Measurements from ENCODE around the gene NTRK2. TPM values are rescaled to one million over a fixed set of nuclear protein-coding genes. Genes with fewer than 3 reads are reported as not detected.

NTRK2 gene
- total and polyA plus RNA-seq, 12 donors, result 0.43 to 5.6 (median 2.1) TPM

- Histone ChIP-seq H3K27ac (no peak overlapping the region), H3K9me3 (replicated peaks in 1 of 3) (no peaks in the 10 kb centered on the region), H3K4me1 (replicated peaks in 1 of 2) (peaks cover 0 to 31% of the 10 kb centered on the region in 2 donors), H3K27me3 (peaks cover 25% of the 10 kb centered on the region), H3K36me3 (replicated peaks in 1 of 2) (no peaks in the 10 kb centered on the region), H3K4me3 (peak overlapping the region in 1 of 4 donors; percentile 2)
- WGBS, 4 donors, result 73 to 90% (median 83%) methylated on average over 9 of the region's 9 CpGs
- no peak for DNase-seq
- no peak for TF ChIP-seq POLR2A (IDR thresholded peaks at IDR 0.05)
- TF ChIP-seq, protein P1, sequence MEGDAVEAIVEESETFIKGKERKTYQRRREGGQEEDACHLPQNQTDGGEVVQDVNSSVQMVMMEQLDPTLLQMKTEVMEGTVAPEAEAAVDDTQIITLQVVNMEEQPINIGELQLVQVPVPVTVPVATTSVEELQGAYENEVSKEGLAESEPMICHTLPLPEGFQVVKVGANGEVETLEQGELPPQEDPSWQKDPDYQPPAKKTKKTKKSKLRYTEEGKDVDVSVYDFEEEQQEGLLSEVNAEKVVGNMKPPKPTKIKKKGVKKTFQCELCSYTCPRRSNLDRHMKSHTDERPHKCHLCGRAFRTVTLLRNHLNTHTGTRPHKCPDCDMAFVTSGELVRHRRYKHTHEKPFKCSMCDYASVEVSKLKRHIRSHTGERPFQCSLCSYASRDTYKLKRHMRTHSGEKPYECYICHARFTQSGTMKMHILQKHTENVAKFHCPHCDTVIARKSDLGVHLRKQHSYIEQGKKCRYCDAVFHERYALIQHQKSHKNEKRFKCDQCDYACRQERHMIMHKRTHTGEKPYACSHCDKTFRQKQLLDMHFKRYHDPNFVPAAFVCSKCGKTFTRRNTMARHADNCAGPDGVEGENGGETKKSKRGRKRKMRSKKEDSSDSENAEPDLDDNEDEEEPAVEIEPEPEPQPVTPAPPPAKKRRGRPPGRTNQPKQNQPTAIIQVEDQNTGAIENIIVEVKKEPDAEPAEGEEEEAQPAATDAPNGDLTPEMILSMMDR (IDR thresholded peaks at IDR 0.05), result no peak
- intact Hi-C loops (cut with DNase I), result no loop called here
Observed at GRCh38 chr9:84671586-84672521, 2.3 kb downstream of the NTRK2 start.

DNA sequence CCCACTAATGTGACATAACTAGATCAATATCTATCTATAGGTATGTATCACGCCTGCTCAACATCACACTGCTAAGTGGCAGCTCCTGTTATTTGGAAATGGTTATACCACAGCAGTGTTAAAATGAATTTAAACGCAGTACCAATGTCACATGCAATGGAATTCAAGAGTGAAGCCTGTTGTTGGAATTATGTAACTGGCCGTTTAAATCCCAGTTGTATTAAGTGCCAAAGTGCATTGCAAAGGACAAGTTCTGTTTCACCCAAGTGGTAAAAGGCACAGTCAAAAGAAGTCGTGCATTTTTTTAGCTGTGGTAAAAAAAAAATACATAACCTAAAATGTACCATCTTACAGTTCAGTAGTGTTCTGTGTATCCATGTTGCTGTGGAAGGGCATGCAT is 4.3 kb downstream of the NTRK2 start:
- no peak for DNase-seq
- H3K9me3 ChIP-seq (replicated peaks in 1 of 3), result no peaks in the 10 kb centered on the region
- H3K36me3 ChIP-seq (replicated peaks in 1 of 2), result no peaks in the 10 kb centered on the region
- intact Hi-C loops (cut with DNase I), result no loop called here
- 65 to 76% (median 69%) methylated on average over 4 of the region's 4 CpGs for WGBS, 4 donors
- TF ChIP-seq, protein P1 (IDR thresholded peaks at IDR 0.05), result no peak
- no peak overlapping the region for H3K27ac ChIP-seq
- no peak overlapping the region for H3K4me3 ChIP-seq
- H3K4me1 ChIP-seq (replicated peaks in 1 of 2), result peaks cover 0 to 18% of the 10 kb centered on the region in 2 donors
- H3K27me3 ChIP-seq, result peaks cover 25% of the 10 kb centered on the region

DNA sequence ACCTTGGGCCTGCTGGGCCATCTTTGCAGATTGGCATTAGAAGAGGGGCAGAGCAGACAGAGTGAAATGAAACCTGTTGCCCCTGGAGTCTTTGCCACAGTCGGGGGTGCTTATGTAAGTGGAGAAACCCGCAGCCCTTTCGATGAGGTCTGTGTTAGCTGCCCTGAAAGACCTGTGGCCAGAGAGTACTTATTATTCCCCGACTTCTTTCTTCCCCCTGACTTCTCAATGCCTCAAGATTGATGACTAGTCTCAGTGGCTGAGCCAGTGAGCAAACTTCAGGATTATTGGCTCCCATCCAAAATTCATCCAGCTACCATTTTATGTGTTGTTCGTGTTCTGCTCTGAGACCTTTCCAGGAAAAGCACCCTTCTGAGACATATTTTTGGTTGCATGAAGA is 7.6 kb downstream of the NTRK2 start:
- intact Hi-C loops (cut with DNase I), result no loop called here
- no peak overlapping the region for H3K27ac ChIP-seq
- H3K4me1 ChIP-seq (replicated peaks in 1 of 2), result no peaks in the 10 kb centered on the region
- no peak overlapping the region for H3K4me3 ChIP-seq
- no peak for DNase-seq
- H3K9me3 ChIP-seq (replicated peaks in 1 of 3), result no peaks in the 10 kb centered on the region
- WGBS, 4 donors, result 49 to 58% (median 51%) methylated on average over 5 of the region's 5 CpGs
- H3K36me3 ChIP-seq (replicated peaks in 1 of 2), result no peaks in the 10 kb centered on the region
- no peaks in the 10 kb centered on the region for H3K27me3 ChIP-seq
- TF ChIP-seq POLR2A (IDR thresholded peaks at IDR 0.05), result no peak
- TF ChIP-seq, protein P1 (IDR thresholded peaks at IDR 0.05), result no peak

- intact Hi-C loops (cut with DNase I), result no loop called here
- Histone ChIP-seq H3K4me3 (no peak overlapping the region), H3K27ac (no peak overlapping the region), H3K9me3 (replicated peaks in 1 of 3) (no peaks in the 10 kb centered on the region), H3K4me1 (replicated peaks in 1 of 2) (no peaks in the 10 kb centered on the region), H3K36me3 (replicated peaks in 1 of 2) (no peaks in the 10 kb centered on the region), H3K27me3 (no peaks in the 10 kb centered on the region)
- WGBS, 4 donors, result 68 to 100% (median 74%) methylated on average over 1 of the region's 1 CpG
- TF ChIP-seq POLR2A (IDR thresholded peaks at IDR 0.05), result no peak
- TF ChIP-seq, protein P1 (IDR thresholded peaks at IDR 0.05), result no peak
- no peak for DNase-seq
Observed at GRCh38 chr9:84679571-84679970, 10.0 kb downstream of the NTRK2 start.
